Esophagus squamous epithelium (tissue), 4 donors: Measurements from ENCODE around the gene PLEKHG3.

ENCODE experiments used
- CTCF ChIP-seq, 6 experiments: fragments of 450-650 bp in 4 of 6; fragments of 200-600 bp in 2 of 6; sonication (generic) in 2 of 6; IDR thresholded peaks; one replicate each; pipeline ENCODE4 v1.5.1; 2016 to 2019; ENCODE audit warnings: antibody characterized with exemption in 6 of 6, mild to moderate bottlenecking in 4 of 6, moderate library complexity in 4 of 6
- POLR2A ChIP-seq, 4 donors: fragments of 450-650 bp; IDR thresholded peaks; one replicate each; pipeline ENCODE4 v1.6.1; 2017; ENCODE audit warnings: antibody characterized with exemption in 4 of 4, mild to moderate bottlenecking in 4 of 4, moderate library complexity in 3 of 4

DNA sequence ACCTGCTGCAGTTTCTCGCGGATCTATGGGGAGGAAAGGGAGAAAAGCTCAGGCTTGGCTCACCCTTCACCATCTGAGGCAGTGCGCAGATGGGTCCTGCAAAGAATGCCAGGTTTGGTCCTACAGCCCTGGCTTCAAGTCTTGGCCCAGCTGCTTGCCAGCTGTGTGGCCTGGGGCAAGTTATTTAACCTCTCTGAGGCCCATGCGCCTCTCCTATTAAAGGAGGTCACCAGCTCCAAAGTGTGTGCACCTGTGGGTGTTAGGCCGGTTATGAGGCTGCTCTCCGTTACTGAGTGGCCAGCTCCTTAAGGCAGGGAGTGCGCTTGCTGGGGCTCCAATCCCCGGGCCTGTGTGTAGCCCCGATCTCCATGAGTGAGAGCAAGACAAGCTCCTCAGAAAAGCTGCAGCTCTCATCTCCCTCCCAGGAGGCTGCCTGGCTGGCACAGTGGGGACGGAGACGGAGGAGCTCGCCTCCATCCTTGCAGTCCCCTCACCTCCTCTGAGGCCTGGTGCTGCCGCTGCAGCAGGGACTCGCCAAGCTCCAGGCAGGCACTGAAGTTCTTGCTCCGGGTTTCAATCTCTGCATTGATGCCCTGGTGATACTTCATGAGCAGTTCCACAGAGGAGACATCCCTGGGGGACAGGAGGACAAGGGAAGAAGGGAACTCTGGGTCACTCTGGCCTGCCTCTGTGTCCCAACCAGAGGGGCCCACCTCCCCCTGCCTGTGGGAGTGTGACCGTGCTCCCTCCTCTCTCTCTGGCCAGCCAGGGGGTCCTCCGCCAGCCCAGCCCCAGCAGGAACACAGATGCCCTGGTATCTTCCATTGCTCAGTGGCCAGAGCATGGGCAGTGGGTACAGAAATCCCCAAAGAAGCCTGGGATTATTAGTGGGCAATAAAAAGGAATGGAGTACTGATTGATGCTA is 65.1 kb downstream of the PLEKHG3 start:
- TF ChIP-seq CTCF (IDR thresholded peaks at IDR 0.05) (no peak), POLR2A (IDR thresholded peaks at IDR 0.05) (no peak)
